ENCODE measurements around the gene TLR10.

Gene TLR10

DNA sequence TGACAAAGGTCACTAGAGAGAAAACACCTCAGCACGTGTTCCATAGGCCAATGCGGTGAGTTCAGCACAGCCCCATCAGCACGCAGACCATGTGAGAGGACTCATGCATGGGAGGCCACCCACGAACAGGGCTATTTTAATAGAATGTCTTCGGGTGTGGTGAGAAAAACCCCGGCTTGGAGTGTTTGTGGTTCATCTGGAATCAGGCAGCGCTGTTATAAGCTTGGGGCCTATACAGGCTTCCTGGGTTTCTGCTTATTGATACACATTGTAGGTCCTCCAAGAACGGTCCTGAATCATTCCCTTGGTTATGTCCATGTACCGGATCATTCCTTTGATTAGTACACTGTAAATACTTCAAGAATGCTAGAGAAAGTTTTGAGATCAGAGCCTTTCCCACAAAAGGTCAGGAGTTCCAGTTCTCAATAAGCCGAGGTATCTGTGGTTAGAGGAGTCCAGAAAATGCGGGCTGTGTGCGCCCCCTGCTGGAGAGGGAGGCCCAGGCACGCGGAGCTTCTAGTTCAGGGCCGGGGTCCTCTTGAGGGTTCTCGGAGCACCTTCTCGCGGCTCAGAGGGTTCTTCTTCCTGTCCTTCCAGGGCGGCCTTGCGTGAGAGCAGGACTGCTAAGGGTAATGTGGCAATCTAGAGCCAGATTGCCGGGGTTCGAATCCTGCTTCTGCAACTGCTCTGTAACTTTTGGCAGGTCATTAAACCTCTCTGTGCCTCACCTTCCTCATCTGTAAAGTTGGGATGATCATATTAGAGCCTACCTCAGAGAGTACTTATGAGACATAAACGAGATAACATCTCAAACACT is 51.8 kb downstream of the TLR10 start:
- peak; percentile 64 to 75 for DNase-seq (ENCODE audit: low read depth in 2 of 2)

DNA sequence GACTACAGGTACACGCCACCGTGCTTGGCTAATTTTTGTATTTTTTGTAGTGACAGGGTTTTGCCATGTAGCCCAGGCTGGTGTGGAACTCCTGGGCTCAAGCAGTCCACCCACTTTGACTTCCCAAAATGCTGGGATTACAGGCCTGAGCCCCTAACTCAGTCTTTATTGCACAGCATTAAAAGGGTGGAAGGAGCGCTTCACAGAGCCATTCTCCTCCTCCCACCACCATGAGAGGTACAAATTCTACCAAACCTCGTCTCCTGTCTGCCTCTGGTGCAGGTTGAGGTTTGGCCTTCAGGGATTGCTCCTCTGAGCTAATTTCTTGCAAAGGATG is 52.3 kb downstream of the TLR10 start:
- no peak for DNase-seq (ENCODE audit: low read depth in 2 of 2)

- no peak for DNase-seq (ENCODE audit: low read depth in 2 of 2)
Measured at GRCh38 chr4:38728631-38729141, 54.1 kb downstream of the TLR10 start.

GRCh38 chr4:38724475-38724808 is 58.3 kb downstream of the TLR10 start:
- no peak for DNase-seq (ENCODE audit: low read depth in 2 of 2)

DNA sequence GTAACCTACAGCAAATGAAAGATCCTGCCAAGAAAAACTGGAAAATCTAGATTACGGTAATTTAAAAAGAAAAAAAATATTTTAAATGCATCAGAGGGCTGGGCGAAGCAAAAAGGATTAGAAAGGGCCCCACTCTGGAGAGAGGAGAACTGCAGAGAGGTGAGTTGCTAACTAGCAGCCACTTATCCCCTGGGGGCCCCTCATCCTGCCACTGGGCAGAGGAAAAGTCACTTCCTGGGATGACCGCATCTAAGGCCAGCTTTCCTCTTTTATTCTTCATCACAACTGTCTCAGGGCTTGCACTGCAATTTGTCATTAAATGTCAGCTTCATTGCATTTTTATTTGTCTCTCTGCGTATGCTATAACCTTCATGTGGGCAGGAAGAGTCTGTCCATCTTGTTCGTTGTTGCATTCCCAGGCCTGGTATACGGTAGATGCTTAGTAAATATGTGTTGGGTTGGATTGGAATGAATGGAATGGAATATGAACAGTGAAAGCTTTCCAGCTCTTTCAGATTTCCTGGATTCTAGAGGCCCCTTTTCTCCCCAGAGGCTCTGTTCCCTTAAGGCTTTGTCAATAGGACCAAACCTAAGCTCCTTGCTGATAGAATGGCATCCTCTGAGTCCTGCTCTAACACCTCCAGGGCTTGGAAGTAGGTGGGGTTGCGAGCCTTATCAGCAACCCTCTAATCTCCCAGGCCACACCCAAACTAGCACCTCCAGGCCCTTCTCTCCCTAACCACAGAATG is 58.9 kb downstream of the TLR10 start:
- DNase-seq (ENCODE audit: low read depth in 2 of 2), result no peak

DNA sequence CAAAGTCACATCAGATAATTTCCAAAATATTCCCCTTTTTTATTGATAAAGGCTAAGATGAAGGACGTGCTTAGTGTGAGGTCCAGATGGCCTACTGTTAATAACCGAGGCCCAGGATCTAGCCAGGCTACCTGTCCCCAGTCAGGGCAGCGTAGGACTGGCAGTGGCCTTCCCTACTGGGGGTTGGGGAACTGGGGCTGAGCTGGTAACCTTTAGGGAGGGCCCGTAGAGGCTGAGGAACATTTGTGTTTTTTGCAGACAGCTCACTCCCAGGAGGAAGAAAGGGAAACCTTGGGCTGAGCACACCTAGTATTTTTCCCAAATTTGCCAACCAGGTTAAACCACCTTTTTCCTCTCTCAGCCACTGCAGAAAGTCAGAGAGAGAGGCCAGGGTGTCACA is 59.7 kb downstream of the TLR10 start:
- no peak for DNase-seq (ENCODE audit: low read depth in 2 of 2)

Data from stimulated activated CD8-positive, alpha-beta memory T cell treated with anti-CD3 and anti-CD28 coated beads, Interleukin-7, amount 100 ng/mL, for 1 hour (primary cell).